ENCODE measurements around the gene BCL2L2. TPM values are rescaled to one million over a fixed set of nuclear protein-coding genes. Genes with fewer than 3 reads are reported as not detected.

BCL2L2 gene
- total RNA-seq, 1 experiment from 2014 or later = 41.2 TPM

- CTCF ChIA-PET = interaction anchor here (0.6 to 1.6 kb wide), 6 partner anchors 8 to 316 kb away, joined by 3 to 7 read pairs (median 5); partner anchors contain the start of genes PABPN1 and PPP1R3E
- POLR2A ChIA-PET = interaction anchor here (0.7 to 14.7 kb wide), 3 partner anchors 9 to 24 kb away, joined by 3 to 339 read pairs (median 27); partner anchors contain the start of genes HOMEZ, PABPN1 and PPP1R3E
- Mint-ChIP-seq H3K36me3 (ENCODE audit: insufficient read depth, unreplicated experiment) (peaks cover 52% of the 10 kb centered on the region), H3K4me3 (ENCODE audit: unreplicated experiment) (no peak overlapping the region), H3K27me3 (ENCODE audit: insufficient read depth, unreplicated experiment) (no peaks in the 10 kb centered on the region), H3K9me3 (ENCODE audit: unreplicated experiment) (no peaks in the 10 kb centered on the region), H3K27ac (ENCODE audit: low read depth, unreplicated experiment) (no peak overlapping the region), H3K4me1 (ENCODE audit: insufficient read depth, unreplicated experiment) (peaks cover 20% of the 10 kb centered on the region)
- DNase-seq (ENCODE audit: unreplicated experiment) = no peak
- BruUV-seq (replicated peaks) = no TSS peak
- intact Hi-C loops (cut with micrococcal nuclease) = no loop called here
- TF ChIP-seq CTCF (IDR thresholded peaks at IDR 0.05; ENCODE audit: unreplicated experiment) = no peak
Observed at GRCh38 chr14:23310546-23310945, 3.9 kb downstream of the BCL2L2 start.

GRCh38 chr14:23316300-23316699 is 9.7 kb downstream of the BCL2L2 start:
- Mint-ChIP-seq H3K4me3 (ENCODE audit: unreplicated experiment) (no peak overlapping the region), H3K27ac (ENCODE audit: low read depth, unreplicated experiment) (no peak overlapping the region), H3K36me3 (ENCODE audit: insufficient read depth, unreplicated experiment) (peaks cover 58% of the 10 kb centered on the region), H3K4me1 (ENCODE audit: insufficient read depth, unreplicated experiment) (no peaks in the 10 kb centered on the region), H3K27me3 (ENCODE audit: insufficient read depth, unreplicated experiment) (no peaks in the 10 kb centered on the region), H3K9me3 (ENCODE audit: unreplicated experiment) (no peaks in the 10 kb centered on the region)
- TF ChIP-seq CTCF (IDR thresholded peaks at IDR 0.05; ENCODE audit: unreplicated experiment) = no peak
- DNase-seq (ENCODE audit: unreplicated experiment) = no peak
- CTCF ChIA-PET = interaction anchor here (1.0 to 1.1 kb wide), 2 partner anchors 9 to 11 kb away, joined by 3 to 5 read pairs; no protein-coding TSS in a partner anchor
- BruUV-seq (replicated peaks) = no TSS peak
- intact Hi-C loops (cut with micrococcal nuclease) = no loop called here
- POLR2A ChIA-PET = interaction anchor here (9.0 kb wide), 1 partner anchor 10 kb away, joined by 339 read pairs; the partner anchor contains the start of genes BCL2L2 and PPP1R3E

- Mint-ChIP-seq H3K36me3 (ENCODE audit: insufficient read depth, unreplicated experiment) (peaks cover 74% of the 10 kb centered on the region), H3K4me1 (ENCODE audit: insufficient read depth, unreplicated experiment) (peaks cover 11% of the 10 kb centered on the region), H3K27ac (ENCODE audit: low read depth, unreplicated experiment) (peak overlapping the region; percentile 97), H3K4me3 (ENCODE audit: unreplicated experiment) (peak overlapping the region; percentile 84), H3K9me3 (ENCODE audit: unreplicated experiment) (no peaks in the 10 kb centered on the region), H3K27me3 (ENCODE audit: insufficient read depth, unreplicated experiment) (no peaks in the 10 kb centered on the region)
- CTCF ChIA-PET = interaction anchor here (0.6 to 5.7 kb wide), 7 partner anchors 9 to 212 kb away, joined by 3 to 49 read pairs (median 6); partner anchors contain the start of genes BCL2L2 and PPP1R3E
- intact Hi-C loops (cut with micrococcal nuclease) = loop anchor here (2.0 kb wide), 1 partner anchor 13 kb away; the partner anchor contains the start of gene BCL2L2
- BruUV-seq (replicated peaks) = no TSS peak
- TF ChIP-seq CTCF (IDR thresholded peaks at IDR 0.05; ENCODE audit: unreplicated experiment) = no peak
- DNase-seq (ENCODE audit: unreplicated experiment) = no peak
- POLR2A ChIA-PET = interaction anchor here (1.2 to 9.0 kb wide), 6 partner anchors 14 to 876 kb away, joined by 3 to 339 read pairs (median 10); partner anchors contain the start of genes BCL2L2, DCAF11, HOMEZ and NRL
Observed at GRCh38 chr14:23319746-23320583, 13.3 kb downstream of the BCL2L2 start.

Measured in MCF 10A (cell line).